ENCODE measurements around the gene TBL1XR1.
"Not testable (repeated sequence)": the region's sequence is repeated elsewhere in the genome, so short reads cannot be mapped to it uniquely, and the experiment has no call there.

DNA sequence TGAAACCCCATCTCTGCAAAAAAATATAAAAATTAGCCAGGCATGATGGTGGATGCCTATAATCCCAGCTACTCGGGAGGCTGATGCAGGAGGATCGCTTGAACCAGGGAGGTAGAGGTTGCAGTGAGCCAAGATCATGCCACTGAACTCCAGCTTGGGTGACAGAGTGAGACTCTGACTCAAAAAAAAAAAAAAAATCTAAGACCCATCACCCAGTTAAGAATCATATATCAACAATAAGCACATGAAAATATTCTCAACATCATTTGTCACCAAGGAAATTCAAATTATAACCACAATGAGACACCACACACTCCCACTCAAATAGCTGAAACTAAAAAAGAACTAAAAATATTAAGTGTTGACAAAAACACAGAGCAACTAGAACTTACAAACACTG is 35.7 kb downstream of the TBL1XR1 start:
- TF ChIP-seq EZH2 (IDR thresholded peaks at IDR 0.05; ENCODE audit: low read length, unreplicated experiment), result not testable (repeated sequence)
- TF ChIP-seq, protein P1, sequence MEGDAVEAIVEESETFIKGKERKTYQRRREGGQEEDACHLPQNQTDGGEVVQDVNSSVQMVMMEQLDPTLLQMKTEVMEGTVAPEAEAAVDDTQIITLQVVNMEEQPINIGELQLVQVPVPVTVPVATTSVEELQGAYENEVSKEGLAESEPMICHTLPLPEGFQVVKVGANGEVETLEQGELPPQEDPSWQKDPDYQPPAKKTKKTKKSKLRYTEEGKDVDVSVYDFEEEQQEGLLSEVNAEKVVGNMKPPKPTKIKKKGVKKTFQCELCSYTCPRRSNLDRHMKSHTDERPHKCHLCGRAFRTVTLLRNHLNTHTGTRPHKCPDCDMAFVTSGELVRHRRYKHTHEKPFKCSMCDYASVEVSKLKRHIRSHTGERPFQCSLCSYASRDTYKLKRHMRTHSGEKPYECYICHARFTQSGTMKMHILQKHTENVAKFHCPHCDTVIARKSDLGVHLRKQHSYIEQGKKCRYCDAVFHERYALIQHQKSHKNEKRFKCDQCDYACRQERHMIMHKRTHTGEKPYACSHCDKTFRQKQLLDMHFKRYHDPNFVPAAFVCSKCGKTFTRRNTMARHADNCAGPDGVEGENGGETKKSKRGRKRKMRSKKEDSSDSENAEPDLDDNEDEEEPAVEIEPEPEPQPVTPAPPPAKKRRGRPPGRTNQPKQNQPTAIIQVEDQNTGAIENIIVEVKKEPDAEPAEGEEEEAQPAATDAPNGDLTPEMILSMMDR (conservative IDR thresholded peaks at IDR 0.05; ENCODE audit: low read depth, low read length), result not testable (repeated sequence)

All from PC-3 (cell line).